GM18519 (cell line): ENCODE data around the gene BOC.

Source experiments
- ATAC-seq: cut with Tn5 transposase; IDR thresholded peaks from one replicate; pipeline ENCODE4 v1.9.1; 2021; ENCODE audit warnings: mild to moderate bottlenecking, moderate library complexity; ENCODE audit not compliant: unreplicated experiment, low FRiP score

BOC gene

DNA sequence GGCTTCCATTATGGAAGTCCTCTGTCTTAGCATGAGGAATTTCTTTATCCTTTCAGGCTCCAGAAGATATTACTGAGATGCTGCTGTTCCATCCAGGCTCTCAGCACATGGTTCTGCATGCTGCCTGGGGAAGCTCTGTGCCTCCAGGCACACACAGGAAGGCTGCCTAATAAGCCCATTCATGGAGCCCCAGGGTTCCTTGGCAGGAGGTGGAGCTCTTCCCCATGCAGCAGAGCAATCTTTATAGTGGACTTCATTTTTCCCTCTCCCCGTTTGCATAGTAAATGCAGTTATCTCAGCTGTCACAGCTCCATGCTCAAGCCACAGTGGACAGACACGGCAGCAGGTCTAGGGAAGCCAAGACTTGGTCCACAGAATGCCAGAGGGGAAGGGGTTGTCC, 57.6 kb downstream of the BOC start:
- no peak for ATAC-seq

DNA sequence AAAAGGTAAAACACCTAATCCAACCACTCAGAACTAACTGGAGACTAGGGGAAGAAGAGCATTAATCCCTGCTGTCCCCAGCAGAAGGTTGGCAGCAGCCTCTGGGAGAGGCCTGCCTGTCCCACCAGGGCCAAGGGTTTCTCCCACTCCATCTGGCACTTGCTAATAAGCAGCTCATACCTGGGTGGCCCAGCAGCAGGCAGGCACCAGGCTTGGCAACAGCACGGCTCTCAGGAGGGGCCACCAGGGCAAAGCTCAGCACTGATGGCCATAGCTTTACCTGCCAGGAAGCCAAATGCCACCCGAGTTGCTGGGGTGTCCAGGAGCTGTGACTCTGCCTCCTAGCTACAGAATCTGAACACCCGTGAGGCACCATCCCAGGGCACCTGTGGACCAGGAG, 58.3 kb downstream of the BOC start:
- no peak for ATAC-seq

DNA sequence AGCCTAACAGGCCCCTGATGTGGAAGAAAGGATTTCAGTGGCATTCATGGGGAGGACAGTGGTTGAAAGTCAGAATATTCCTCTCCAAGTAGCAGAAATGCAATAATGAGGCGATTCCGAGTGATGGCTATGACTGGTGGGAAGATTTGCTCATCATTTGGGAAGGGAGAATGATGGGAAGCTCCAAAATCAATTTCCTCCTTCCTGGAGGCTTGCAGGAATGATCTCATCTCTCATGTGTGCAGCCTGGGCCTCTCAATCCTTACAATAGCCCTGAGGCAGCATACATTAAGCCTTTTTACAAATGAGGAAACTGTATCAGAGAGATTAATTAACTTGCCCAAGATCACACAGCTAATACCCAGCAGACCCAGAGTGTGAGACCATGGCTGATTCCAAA, 58.7 kb downstream of the BOC start:
- no peak for ATAC-seq

GRCh38 chr3:113270786-113271185, 59.4 kb downstream of the BOC start:
- ATAC-seq: no peak

DNA sequence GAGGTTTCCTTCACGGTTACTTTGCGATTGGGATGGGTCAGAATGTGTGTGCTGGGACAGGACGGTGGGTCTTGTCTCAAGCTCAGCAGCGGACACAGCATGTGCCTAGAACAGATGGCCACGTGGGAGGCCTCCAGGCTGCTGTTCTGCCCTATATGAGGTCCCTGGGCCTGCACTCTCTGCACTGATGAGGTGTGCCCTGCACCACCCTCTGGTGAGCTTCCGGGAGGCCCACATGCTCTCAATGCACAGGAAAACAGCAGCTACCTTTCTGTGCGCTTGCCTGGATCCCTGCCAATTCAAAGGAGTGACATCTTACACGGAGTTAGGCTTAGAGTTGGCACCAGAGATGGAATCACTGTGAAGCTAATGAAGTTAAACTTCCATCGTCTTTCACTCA, 59.8 kb downstream of the BOC start:
- ATAC-seq: no peak

- ATAC-seq: no peak
Observed at GRCh38 chr3:113271594-113272384, 60.4 kb downstream of the BOC start.

DNA sequence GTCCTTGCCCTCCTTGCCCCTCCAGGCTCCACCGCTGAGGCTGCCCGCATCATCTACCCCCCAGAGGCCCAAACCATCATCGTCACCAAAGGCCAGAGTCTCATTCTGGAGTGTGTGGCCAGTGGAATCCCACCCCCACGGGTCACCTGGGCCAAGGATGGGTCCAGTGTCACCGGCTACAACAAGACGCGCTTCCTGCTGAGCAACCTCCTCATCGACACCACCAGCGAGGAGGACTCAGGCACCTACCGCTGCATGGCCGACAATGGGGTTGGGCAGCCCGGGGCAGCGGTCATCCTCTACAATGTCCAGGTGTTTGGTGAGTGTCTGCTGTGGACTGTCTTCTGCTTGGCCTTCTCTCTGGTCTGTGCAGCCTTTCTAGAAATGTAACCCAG, 61.0 kb downstream of the BOC start:
- ATAC-seq: no peak

GRCh38 chr3:113273011-113273410, 61.7 kb downstream of the BOC start:
- no peak for ATAC-seq

- ATAC-seq: no peak
Observed at GRCh38 chr3:113273604-113274378, 62.4 kb downstream of the BOC start.

GRCh38 chr3:113274425-113275257, 63.3 kb downstream of the BOC start:
- no peak for ATAC-seq

- no peak for ATAC-seq
Observed at GRCh38 chr3:113275258-113275556, 63.9 kb downstream of the BOC start.

DNA sequence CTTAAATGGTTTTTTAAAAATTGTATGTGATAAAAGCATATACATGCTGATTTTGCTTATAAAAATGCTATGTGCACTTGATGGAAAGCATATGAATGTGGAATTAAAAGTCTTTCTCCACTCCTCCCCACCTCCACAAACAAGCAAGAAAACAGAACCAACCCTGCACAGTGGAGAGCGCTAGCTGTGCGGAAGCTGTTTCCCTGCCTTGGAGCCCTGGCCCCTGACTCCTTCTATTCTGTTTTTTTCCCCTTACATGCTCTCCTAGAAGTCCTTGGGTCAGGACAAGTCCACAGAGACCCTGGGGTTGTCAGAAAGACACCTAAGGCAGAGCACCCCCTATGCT, 64.2 kb downstream of the BOC start:
- no peak for ATAC-seq

GRCh38 chr3:113275929-113276750, 64.8 kb downstream of the BOC start:
- ATAC-seq: no peak

DNA sequence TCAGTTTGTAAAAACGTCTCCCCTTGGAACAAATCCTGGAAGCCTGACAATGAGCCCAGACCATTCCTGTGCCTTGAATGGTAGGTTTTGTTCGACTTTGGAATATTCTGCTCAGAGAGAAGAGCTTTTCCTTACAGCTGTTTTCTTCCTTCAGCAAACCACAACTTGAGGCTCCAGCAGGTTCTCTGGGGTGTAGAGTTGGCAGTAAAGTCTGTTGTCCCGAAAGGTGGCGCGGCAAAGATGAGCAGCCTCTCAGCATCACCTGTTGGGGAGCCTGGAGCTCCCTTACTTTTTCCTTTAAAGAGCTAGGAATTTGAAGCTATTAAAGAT, 65.4 kb downstream of the BOC start:
- no peak for ATAC-seq

DNA sequence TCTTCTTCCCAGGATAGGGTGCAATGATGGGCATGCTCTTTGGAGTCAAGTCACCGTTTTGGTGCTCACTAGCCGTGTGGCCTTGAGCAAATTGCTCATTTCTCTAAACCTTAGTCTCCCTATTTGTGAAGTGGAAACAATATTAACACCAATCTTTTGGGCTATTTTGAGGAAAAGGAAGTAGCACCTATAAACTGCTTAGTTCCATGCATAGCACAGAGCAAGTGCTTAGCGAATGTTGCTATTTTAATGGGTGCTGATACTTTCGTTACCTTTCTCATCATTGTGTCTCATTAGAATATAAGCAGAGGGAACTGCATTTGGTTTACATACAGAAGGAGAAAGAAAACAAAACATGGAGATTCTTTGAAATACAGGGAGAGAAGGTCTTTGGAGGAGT, 66.1 kb downstream of the BOC start:
- peak; percentile 37 for ATAC-seq

DNA sequence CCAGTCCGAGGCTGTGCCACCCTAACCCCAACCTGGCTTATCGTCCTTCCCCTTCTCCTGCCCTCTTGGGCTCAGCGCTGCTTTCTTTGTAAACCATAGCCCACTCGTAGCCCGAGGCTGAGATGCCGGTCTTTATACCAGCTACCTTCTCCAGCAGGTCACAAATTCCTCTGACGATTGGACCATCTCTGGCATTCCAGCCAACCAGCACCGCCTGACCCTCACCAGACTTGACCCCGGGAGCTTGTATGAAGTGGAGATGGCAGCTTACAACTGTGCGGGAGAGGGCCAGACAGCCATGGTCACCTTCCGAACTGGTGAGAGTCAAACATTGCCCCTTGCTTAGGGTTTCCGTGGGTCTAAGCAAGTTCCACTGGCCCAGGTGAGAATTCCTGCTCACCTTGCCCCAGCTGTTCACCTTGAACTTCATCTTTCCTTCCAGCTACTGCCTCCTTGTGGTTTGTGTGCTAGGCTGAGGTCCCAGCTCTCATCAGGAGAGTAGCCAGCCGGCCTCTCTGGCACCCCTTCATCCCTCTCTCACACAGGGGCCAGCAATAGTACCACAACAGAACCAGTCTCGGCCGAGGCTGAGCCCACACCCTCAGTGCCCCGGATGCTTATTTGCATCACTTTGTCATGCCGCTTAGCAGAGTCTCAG, 66.7 kb downstream of the BOC start:
- no peak for ATAC-seq

- ATAC-seq: no peak
Observed at GRCh38 chr3:113278599-113278955, 67.2 kb downstream of the BOC start.

GRCh38 chr3:113279686-113280085, 68.3 kb downstream of the BOC start:
- no peak for ATAC-seq

DNA sequence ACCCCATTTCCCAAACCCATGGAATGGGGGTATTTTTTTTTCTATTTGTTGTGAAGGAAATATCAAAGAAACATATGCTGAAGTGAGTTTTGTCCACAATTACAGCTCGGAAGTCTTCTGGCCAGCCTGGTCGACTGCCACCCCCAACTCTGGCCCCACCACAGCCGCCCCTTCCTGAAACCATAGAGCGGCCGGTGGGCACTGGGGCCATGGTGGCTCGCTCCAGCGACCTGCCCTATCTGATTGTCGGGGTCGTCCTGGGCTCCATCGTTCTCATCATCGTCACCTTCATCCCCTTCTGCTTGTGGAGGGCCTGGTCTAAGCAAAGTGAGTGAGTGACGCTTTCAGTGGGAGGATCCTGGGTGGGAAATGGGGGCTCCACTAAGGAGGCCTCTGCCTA, 71.9 kb downstream of the BOC start:
- ATAC-seq: no peak

DNA sequence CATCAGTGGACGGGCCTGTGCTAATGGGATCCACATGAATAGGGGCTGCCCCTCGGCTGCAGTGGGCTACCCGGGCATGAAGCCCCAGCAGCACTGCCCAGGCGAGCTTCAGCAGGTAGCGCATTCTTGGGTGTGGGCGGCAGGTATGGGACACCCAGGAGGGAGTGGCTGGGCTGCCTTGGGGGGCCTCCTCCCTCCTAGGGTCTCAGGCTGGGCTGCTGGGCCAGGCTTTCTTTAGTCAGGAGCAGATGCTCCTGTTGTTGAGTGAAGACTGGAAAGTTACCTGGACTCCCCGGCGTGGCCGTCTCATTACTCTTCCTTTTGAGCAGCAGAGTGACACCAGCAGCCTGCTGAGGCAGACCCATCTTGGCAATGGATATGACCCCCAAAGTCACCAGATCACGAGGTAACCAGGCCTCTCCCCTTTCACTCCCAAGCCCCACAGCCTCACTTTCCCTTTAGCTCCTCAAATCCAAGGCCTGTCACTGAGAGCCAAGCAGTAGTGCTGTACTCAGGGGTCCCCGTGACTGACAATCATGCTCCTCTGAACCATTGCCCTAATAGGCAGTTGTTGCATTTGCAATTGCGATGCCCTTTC, 73.2 kb downstream of the BOC start:
- ATAC-seq: no peak
